Smooth muscle cell (in vitro differentiated cells): ENCODE measurements around the gene RBFOX2. TPM values are rescaled to one million over a fixed set of nuclear protein-coding genes. Genes with fewer than 3 reads are reported as not detected.

Experiments used
- DNase-seq: peaks from one replicate; lab custom pipeline; 2025; ENCODE audit not compliant: unreplicated experiment; lab: John Stamatoyannopoulos, UW
- H2AFZ ChIP-seq: fragments of 200-600 bp; sonication (generic); 2 replicates; pipeline ENCODE4 v1.6.0; 2016; ENCODE audit warnings: antibody characterized with exemption, low read depth, mild to moderate bottlenecking
- H3F3A ChIP-seq: fragments of 200-600 bp; sonication (generic); 2 replicates; pipeline ENCODE4 v1.6.0; 2017; ENCODE audit warnings: antibody characterized with exemption, low read depth
- H3K27ac ChIP-seq: fragments of 200-600 bp; sonication (generic); 2 replicates; pipeline ENCODE4 v1.5.1; 2016; ENCODE audit warnings: low read depth, mild to moderate bottlenecking
- H3K27me3 ChIP-seq: fragments of 200-600 bp; sonication (generic); 2 replicates; pipeline ENCODE4 v1.6.1; 2016; ENCODE audit warnings: low read depth, mild to moderate bottlenecking
- H3K36me3 ChIP-seq: fragments of 200-600 bp; sonication (generic); 2 replicates; pipeline ENCODE4 v1.5.1; 2016; ENCODE audit warnings: low read depth
- H3K4me1 ChIP-seq: fragments of 200-600 bp; sonication (generic); 2 replicates; pipeline ENCODE4 v1.5.1; 2016; ENCODE audit warnings: low read depth
- H3K4me2 ChIP-seq: fragments of 200-600 bp; sonication (generic); 2 replicates; pipeline ENCODE4 v1.6.0; 2016; ENCODE audit warnings: mild to moderate bottlenecking
- H3K4me3 ChIP-seq: fragments of 200-600 bp; sonication (generic); 2 replicates; pipeline ENCODE4 v1.5.1; 2016; ENCODE audit warnings: mild to moderate bottlenecking
- H3K79me2 ChIP-seq: fragments of 200-600 bp; sonication (generic); 2 replicates; pipeline ENCODE4 v1.6.0; 2016; ENCODE audit warnings: low read depth, mild to moderate bottlenecking
- H3K9ac ChIP-seq: fragments of 200-600 bp; sonication (generic); 2 replicates; pipeline ENCODE4 v1.6.0; 2016; ENCODE audit warnings: low read depth
- H3K9me3 ChIP-seq: fragments of 200-600 bp; sonication (generic); replicated peaks from 2 replicates; pipeline ENCODE4 v1.5.1; 2016; ENCODE audit warnings: low read depth
- H4K20me1 ChIP-seq: fragments of 200-600 bp; sonication (generic); 2 replicates; pipeline ENCODE4 v1.6.0; 2016; ENCODE audit warnings: low read depth
- WGBS: methylation state at CpG from one replicate; pipeline ENCODE4 v1.1.7; 2016; ENCODE audit warnings: low lambda C conversion rate; 5-methylcytosine and 5-hydroxymethylcytosine counted together
- polyA plus RNA-seq: library from polyadenylated mRNA; unstranded; fragments of >200 nt; fragmentation: Nextera tagmentation; extraction: Ambion mirVana; gene quantifications from 2 replicates; pipeline ENCODE4 v1.2.1, GENCODE V29; 2016
- total RNA-seq: library from RNA; depleted of rRNA; stranded (reverse); fragments of >200 nt; gene quantifications from 2 replicates; pipeline ENCODE4 v1.2.3, GENCODE V29; 2014
- TF ChIP-seq, protein P1 (sequence below): fragments of 200-600 bp; sonication (generic); IDR thresholded peaks from 2 replicates; pipeline ENCODE4 v1.5.1; 2017; ENCODE audit warnings: borderline replicate concordance, mild to moderate bottlenecking, antibody characterized with exemption; ENCODE audit not compliant: insufficient read depth, poor library complexity, severe bottlenecking

Gene RBFOX2
- total and polyA plus RNA-seq, 2 experiments from 2014 or later, result 128 to 144 TPM

DNA sequence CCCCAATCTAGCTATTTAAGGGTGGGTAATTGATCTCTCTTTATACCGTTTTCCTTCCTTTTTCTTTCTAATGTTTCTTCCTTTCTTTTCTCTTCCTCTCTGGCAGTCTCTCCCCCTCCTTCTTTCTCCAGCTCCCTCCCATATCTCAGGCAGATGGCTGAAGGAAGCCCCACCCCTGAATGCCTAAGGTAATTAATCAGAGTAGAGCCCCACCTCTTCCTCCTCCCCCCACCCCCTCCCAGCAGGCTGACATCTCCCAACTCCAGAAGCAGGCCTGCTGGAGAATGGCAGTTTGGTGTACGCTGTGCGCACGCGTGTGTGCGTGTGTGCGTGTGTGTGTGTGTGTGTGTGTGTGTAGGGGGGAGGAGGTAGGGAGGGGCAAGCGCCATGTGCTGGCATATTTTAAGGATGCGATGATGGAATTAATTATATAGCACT, 188.3 kb downstream of the RBFOX2 start:
- Histone ChIP-seq H3K4me1 (peaks cover 39% of the 10 kb centered on the region), H3K36me3 (no peaks in the 10 kb centered on the region), H3K27ac (peak overlapping the region; percentile 68), H3F3A (peaks cover 4% of the 10 kb centered on the region), H3K9ac (peak overlapping the region; percentile 77), H3K4me3 (peak overlapping the region; percentile 64), H3K27me3 (no peaks in the 10 kb centered on the region), H3K4me2 (peak overlapping the region; percentile 85), H3K79me2 (peaks cover 74% of the 10 kb centered on the region), H4K20me1 (peaks cover 64% of the 10 kb centered on the region), H3K9me3 (no peaks in the 10 kb centered on the region), H2AFZ (no peak overlapping the region)
- DNase-seq, result peak; percentile 82
- TF ChIP-seq, protein P1, sequence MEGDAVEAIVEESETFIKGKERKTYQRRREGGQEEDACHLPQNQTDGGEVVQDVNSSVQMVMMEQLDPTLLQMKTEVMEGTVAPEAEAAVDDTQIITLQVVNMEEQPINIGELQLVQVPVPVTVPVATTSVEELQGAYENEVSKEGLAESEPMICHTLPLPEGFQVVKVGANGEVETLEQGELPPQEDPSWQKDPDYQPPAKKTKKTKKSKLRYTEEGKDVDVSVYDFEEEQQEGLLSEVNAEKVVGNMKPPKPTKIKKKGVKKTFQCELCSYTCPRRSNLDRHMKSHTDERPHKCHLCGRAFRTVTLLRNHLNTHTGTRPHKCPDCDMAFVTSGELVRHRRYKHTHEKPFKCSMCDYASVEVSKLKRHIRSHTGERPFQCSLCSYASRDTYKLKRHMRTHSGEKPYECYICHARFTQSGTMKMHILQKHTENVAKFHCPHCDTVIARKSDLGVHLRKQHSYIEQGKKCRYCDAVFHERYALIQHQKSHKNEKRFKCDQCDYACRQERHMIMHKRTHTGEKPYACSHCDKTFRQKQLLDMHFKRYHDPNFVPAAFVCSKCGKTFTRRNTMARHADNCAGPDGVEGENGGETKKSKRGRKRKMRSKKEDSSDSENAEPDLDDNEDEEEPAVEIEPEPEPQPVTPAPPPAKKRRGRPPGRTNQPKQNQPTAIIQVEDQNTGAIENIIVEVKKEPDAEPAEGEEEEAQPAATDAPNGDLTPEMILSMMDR, result no peak
- WGBS, result 2% methylated on average over 8 of the region's 9 CpGs

DNA sequence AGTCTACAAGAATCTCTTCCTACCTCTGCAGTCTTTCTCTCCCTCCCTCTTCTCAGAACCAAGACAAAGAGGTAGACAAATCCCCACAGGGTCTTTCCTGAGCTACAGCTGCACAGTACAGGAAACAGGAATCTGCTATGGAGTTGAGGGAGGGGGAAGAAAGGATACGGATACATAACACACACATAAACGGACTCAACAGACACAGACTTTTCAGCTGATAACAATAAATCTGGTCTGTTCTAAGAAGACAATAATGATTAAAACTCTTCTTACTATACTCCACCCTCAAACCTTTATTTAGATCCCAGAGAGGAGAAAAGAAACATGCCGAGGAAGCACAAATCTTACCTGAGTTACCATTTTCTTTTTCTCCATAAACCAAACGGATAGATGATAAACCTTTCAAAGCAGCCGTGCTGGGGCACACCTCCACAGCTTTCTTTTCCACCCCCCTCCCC, 188.8 kb downstream of the RBFOX2 start:
- Histone ChIP-seq H3K9me3 (no peaks in the 10 kb centered on the region), H3K4me3 (peak overlapping the region; percentile 64), H3K79me2 (peaks cover 74% of the 10 kb centered on the region), H4K20me1 (peaks cover 65% of the 10 kb centered on the region), H3K36me3 (no peaks in the 10 kb centered on the region), H3K27ac (peak overlapping the region; percentile 68), H2AFZ (no peak overlapping the region), H3K9ac (peak overlapping the region; percentile 77), H3F3A (peaks cover 7% of the 10 kb centered on the region), H3K27me3 (no peaks in the 10 kb centered on the region), H3K4me2 (peak overlapping the region; percentile 85), H3K4me1 (peaks cover 43% of the 10 kb centered on the region)
- no peak for DNase-seq
- WGBS, result under 1% methylated on average over 5 of the region's 5 CpGs
- TF ChIP-seq, protein P1, result no peak

DNA sequence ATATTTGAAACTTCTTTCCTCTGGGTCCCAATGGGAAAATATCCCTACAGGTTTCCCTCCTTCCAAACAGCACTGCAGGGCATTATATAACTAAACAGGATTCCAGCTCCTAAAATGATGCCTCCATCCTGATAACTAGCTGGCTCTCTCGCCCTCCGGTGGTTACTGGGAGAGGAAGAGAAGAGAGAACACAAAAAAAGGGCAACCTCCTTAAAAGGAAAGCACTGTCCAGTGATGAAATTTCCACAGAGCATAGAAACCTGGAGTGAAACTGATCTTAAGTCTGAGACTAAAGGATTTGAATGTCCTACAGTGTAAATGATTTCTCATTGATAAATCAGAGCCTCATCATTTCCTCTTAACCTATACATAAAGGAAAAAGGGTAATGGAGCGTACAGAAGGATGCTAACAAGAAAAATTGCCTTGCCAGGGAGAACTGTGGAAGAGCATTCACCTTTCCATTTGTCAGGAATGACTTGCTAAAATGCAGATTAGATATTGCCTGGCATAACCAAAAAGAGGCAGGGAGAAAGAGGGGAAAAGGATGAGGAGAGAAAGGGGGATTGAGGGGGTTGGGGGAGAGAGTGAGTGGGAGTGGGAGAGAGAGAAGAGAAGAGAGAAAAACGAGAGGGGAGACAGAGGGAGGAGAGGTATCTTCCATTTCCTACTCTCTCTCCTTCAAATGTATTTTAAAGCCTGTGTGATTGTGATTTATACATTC, 189.6 kb downstream of the RBFOX2 start:
- peak overlapping the region; percentile 85 for H3K4me2 ChIP-seq
- H2AFZ ChIP-seq, result no peak overlapping the region
- peaks cover 14% of the 10 kb centered on the region for H3F3A ChIP-seq
- TF ChIP-seq, protein P1, result peak; percentile 18
- peak overlapping the region; percentile 68 for H3K27ac ChIP-seq
- peaks cover 74% of the 10 kb centered on the region for H3K79me2 ChIP-seq
- H3K9me3 ChIP-seq, result no peaks in the 10 kb centered on the region
- peak overlapping the region; percentile 64 for H3K4me3 ChIP-seq
- DNase-seq, result no peak
- H4K20me1 ChIP-seq, result peaks cover 68% of the 10 kb centered on the region
- peaks cover 52% of the 10 kb centered on the region for H3K4me1 ChIP-seq
- peak overlapping the region; percentile 77 for H3K9ac ChIP-seq
- H3K36me3 ChIP-seq, result no peaks in the 10 kb centered on the region
- no peaks in the 10 kb centered on the region for H3K27me3 ChIP-seq
- 23% methylated on average over 3 of the region's 4 CpGs for WGBS
